ENCODE results near the gene PRKCE.
"Not testable (repeated sequence)": the region's sequence is repeated elsewhere in the genome, so short reads cannot be mapped to it uniquely, and the experiment has no call there.

Gene PRKCE

DNA sequence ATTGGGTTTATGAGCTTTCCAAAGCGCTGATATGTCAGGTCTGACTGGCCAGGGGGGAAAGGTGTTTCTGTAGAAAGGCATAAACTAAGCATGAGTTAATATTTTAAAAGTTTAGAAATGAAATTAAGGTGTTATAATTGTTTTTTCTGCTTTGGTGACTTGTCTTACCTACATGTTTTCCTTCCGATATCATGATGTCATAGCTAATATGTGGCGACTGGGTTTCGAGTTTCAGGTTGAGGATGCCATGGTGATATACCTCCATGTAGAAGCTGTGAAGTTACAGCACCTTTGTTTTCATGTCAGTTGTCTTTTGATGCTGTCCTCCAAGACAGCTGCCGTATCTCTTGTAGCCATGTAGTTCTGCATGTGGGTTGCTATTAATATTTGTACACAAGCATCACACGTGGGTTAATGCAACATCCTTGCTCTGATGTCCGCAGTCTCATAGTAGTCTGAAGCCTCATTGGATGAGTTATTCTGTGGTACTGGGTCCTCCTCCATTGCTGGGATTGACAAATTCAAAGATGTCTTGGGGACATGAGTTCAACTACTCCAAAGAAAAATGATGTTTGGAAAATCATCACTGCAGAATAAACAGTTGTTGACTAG lies 230.6 kb downstream of the PRKCE start:
- in situ Hi-C loops (cut with HindIII; ENCODE audit: low pct_unique_long_range_greater_than_20kb, low sequenced_read_pairs) = no loop called here
- DNase-seq (ENCODE audit: low read depth in 1 of 2, low spot score in 1 of 2) = no peak
- no peak for TF ChIP-seq JUND (IDR thresholded peaks at IDR 0.05; ENCODE audit: low read depth)

DNA sequence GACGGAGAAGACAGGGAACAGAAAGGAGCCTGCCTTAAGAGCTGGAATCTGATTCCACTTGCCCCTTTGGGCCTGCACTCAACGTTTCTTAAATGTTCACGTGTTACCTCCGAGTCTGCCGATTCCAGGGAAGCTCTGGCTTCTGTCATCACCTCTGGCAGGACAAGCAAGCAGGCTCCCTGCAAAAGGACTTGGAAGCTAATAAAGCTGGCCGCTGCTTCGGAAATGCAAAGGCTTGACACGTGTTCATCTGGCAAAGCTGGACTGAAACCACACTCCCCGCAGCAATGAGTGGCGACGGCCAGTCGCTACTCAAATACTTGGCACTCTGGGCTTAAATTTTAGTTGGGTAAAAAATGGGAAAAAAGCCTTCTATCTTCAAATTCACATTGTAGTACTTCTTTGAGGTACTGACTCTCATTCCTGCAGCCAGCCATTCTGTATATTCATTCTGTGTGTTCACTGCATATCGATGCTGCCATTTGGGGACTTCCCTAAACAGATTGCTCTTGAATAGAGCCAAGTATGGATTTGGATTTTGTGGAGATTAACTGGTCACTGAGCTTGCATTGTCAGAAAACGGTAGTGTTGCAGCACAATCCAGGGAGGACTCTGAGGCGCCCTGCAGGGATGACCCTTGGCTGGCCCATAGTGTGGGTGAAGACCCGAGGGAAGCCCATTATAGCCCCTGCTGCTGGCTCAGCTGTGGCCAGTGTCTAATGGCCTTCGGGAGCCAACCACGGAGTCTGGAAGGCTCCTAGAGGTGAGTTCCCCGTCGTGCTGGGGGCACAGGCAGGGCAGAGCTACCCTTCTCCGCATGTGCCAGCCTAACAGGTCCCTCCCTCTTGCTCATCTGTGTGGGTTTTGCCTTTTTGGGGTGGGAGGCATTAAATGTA lies 231.5 kb downstream of the PRKCE start:
- no peak for DNase-seq (ENCODE audit: low read depth in 1 of 2, low spot score in 1 of 2)
- in situ Hi-C loops (cut with HindIII; ENCODE audit: low pct_unique_long_range_greater_than_20kb, low sequenced_read_pairs) = no loop called here
- no peak for TF ChIP-seq JUND (IDR thresholded peaks at IDR 0.05; ENCODE audit: low read depth)

DNA sequence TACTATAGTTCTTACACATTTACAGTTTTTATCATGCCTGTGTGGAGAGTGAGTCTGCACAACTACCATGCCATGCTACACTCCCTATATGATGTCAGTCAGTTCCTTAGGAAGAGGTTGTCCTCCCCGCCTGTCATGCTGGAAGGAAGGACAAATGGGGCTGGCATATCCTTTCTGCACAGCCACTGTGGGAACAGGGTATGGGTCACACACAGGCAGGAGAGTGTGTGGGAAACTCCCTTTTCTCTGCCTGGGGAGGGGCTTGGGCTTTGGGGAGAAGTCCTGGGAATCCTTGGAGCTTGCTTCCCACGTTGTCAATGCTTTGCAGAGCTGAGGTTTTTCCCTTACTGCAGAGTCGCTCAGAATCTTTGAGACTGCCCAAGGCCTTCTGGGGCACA lies 232.1 kb downstream of the PRKCE start:
- TF ChIP-seq JUND (IDR thresholded peaks at IDR 0.05; ENCODE audit: low read depth) = no peak
- in situ Hi-C loops (cut with HindIII; ENCODE audit: low pct_unique_long_range_greater_than_20kb, low sequenced_read_pairs) = no loop called here
- no peak for DNase-seq (ENCODE audit: low read depth in 1 of 2, low spot score in 1 of 2)

DNA sequence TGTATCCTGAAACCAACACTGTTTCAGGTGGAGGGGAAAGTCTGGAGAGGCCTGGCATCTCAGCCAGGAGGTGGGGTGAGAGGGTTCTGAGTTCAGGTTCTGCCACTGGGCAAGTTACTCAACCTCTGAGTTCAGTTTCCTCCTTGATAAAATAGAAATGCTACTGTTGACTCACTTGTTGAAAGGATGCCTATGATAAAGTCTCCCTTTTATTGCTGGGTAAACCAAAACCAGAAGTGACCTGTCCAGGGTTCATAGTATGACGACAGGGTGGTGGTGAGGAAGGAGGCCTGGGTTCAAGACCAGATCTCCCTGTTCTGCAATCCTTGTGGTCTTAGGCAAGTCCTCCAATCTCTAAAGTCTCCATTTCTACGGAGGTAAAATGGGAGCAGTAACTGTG lies 232.7 kb downstream of the PRKCE start:
- DNase-seq (ENCODE audit: low read depth in 1 of 2, low spot score in 1 of 2) = no peak
- TF ChIP-seq JUND (IDR thresholded peaks at IDR 0.05; ENCODE audit: low read depth) = no peak
- in situ Hi-C loops (cut with HindIII; ENCODE audit: low pct_unique_long_range_greater_than_20kb, low sequenced_read_pairs) = no loop called here

DNA sequence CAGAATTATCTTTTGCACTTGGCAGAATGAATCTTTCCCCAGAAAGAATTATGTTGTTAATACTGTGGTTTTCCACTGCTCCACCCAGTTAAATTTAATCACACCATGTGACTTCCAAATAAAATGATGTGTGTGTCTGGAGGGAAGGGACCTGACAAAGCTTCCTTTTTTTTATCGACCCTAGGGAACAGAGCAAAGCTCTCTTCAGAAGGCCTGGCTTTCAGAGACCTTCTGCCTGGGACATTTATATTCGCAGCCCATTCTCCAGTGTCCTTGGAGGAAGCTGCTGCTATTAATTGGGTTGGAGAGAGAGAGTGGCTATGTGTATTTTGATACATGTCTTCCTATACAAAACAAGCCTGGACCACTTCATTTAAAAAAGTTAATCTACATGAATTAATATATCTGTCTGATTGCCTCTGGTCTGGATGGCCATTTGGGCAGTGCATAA lies 233.7 kb downstream of the PRKCE start:
- no peak for DNase-seq (ENCODE audit: low read depth in 1 of 2, low spot score in 1 of 2)
- in situ Hi-C loops (cut with HindIII; ENCODE audit: low pct_unique_long_range_greater_than_20kb, low sequenced_read_pairs) = no loop called here

DNA sequence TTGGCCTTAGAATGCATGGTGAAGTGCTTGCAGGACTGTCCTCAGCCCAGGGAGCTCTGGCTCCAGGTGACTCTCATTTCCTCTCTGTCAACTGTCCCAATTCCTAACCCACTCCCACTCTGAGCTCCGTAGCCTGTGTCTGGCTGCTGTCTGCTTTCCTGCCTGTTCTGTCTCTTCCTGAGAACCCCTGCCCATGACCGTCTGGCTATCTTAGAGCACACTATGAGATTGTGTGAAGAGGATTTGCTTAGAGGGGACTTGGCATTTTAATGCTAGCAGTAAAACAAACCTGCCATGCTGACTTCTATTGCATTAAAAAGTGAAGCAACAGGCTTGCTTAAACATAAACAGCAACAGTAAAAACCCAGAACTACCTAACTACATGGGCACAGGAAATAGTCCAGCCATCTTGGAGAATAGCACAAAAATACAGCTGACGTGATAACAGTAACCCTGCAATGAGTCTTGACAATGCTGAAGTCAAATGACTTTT lies 234.7 kb downstream of the PRKCE start:
- DNase-seq (ENCODE audit: low read depth in 1 of 2, low spot score in 1 of 2) = no peak
- in situ Hi-C loops (cut with HindIII; ENCODE audit: low pct_unique_long_range_greater_than_20kb, low sequenced_read_pairs) = no loop called here

More for the DNA sequence above, 233.7 kb downstream of the PRKCE start:
- TF ChIP-seq JUND (IDR thresholded peaks at IDR 0.05; ENCODE audit: low read depth) = no peak

GRCh38 chr2:45888167-45888566 lies 236.7 kb downstream of the PRKCE start:
- no peak for DNase-seq (ENCODE audit: low read depth in 1 of 2, low spot score in 1 of 2)
- in situ Hi-C loops (cut with HindIII; ENCODE audit: low pct_unique_long_range_greater_than_20kb, low sequenced_read_pairs) = no loop called here
- TF ChIP-seq JUND (IDR thresholded peaks at IDR 0.05; ENCODE audit: low read depth) = no peak

More for the DNA sequence above, 234.7 kb downstream of the PRKCE start:
- no peak for TF ChIP-seq JUND (IDR thresholded peaks at IDR 0.05; ENCODE audit: low read depth)

DNA sequence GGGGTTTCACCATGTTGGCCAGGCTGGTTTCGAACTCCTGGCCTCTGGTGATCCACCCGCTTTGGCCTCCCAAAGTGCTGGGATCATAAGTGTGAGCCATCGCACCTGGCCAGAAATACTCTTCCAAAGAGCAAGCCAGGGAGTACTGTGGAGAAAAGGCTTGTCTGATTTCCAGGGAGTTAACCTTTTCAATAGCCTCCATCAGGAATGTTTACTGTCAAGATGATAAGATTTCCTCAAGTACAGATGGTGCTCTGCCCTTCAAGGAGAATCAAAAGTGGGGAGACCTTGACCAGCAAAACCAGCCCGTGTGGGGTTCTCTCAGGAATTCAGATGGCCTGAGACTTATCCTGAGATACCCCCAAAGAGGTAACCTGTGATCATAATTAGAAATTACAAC lies 237.2 kb downstream of the PRKCE start:
- in situ Hi-C loops (cut with HindIII; ENCODE audit: low pct_unique_long_range_greater_than_20kb, low sequenced_read_pairs) = no loop called here
- no peak for TF ChIP-seq JUND (IDR thresholded peaks at IDR 0.05; ENCODE audit: low read depth)
- no peak for DNase-seq (ENCODE audit: low read depth in 1 of 2, low spot score in 1 of 2)

GRCh38 chr2:45889053-45889452 lies 237.6 kb downstream of the PRKCE start:
- in situ Hi-C loops (cut with HindIII; ENCODE audit: low pct_unique_long_range_greater_than_20kb, low sequenced_read_pairs) = no loop called here
- peak in 1 of 2 experiments; percentile 16 for DNase-seq (ENCODE audit: low read depth in 1 of 2, low spot score in 1 of 2)
- no peak for TF ChIP-seq JUND (IDR thresholded peaks at IDR 0.05; ENCODE audit: low read depth)

DNA sequence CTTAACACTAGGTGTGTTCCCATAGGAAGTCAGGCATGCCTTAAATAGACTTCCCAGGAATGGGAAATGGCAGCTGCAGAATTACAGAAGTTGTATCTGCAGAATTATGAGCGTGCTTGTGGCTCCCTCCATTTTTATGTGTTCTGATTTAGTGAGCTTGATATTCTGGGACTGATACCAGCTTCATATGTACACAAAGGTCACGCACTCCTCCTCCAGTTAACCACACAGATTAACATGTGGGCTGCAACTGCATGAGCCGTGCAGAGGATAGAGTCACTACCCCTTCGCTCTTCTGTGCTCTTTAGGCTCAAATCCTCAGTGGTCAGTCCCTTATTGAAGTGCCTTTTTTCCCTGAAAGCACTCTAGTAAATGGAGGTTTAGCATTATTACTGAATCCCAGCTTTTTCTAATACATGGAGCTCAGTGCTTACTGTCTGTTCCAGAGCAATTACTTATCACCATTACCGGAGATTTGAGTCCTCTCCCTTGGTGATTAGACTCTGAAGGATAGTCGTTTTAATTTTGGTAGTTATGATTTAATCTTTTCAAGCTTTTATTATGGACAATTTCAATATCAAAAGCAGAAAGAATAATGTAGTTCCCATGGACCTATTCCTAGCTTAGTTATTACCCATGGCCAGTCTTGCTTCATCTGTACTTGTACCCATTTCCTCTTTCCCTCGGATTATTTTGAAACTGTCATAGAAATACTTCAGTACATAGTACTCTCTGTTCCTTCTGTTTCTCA lies 238.3 kb downstream of the PRKCE start:
- no peak for TF ChIP-seq JUND (IDR thresholded peaks at IDR 0.05; ENCODE audit: low read depth)
- in situ Hi-C loops (cut with HindIII; ENCODE audit: low pct_unique_long_range_greater_than_20kb, low sequenced_read_pairs) = no loop called here
- no peak for DNase-seq (ENCODE audit: low read depth in 1 of 2, low spot score in 1 of 2)

- DNase-seq (ENCODE audit: low read depth in 1 of 2, low spot score in 1 of 2); in situ Hi-C loops (cut with HindIII; ENCODE audit: low pct_unique_long_range_greater_than_20kb, low sequenced_read_pairs): not testable (repeated sequence)
Measured at GRCh38 chr2:45890371-45890646, 238.8 kb downstream of the PRKCE start.

- in situ Hi-C loops (cut with HindIII; ENCODE audit: low pct_unique_long_range_greater_than_20kb, low sequenced_read_pairs) = no loop called here
- DNase-seq (ENCODE audit: low read depth in 1 of 2, low spot score in 1 of 2) = no peak
- TF ChIP-seq JUND (IDR thresholded peaks at IDR 0.05; ENCODE audit: low read depth) = no peak
Measured at GRCh38 chr2:45890819-45891218, 239.3 kb downstream of the PRKCE start.
